GM21381 (cell line): ENCODE measurements around the gene KCTD15.
"Not testable (repeated sequence)": the region's sequence is repeated elsewhere in the genome, so short reads cannot be mapped to it uniquely, and the experiment has no call there.

Source experiments
- ATAC-seq: cut with Tn5 transposase; IDR thresholded peaks from one replicate; pipeline ENCODE4 v1.9.1; 2021; ENCODE audit warnings: mild to moderate bottlenecking, moderate library complexity; ENCODE audit not compliant: unreplicated experiment

Gene KCTD15

GRCh38 chr19:33813391-33814101, 16.9 kb downstream of the KCTD15 start:
- no peak for ATAC-seq

DNA sequence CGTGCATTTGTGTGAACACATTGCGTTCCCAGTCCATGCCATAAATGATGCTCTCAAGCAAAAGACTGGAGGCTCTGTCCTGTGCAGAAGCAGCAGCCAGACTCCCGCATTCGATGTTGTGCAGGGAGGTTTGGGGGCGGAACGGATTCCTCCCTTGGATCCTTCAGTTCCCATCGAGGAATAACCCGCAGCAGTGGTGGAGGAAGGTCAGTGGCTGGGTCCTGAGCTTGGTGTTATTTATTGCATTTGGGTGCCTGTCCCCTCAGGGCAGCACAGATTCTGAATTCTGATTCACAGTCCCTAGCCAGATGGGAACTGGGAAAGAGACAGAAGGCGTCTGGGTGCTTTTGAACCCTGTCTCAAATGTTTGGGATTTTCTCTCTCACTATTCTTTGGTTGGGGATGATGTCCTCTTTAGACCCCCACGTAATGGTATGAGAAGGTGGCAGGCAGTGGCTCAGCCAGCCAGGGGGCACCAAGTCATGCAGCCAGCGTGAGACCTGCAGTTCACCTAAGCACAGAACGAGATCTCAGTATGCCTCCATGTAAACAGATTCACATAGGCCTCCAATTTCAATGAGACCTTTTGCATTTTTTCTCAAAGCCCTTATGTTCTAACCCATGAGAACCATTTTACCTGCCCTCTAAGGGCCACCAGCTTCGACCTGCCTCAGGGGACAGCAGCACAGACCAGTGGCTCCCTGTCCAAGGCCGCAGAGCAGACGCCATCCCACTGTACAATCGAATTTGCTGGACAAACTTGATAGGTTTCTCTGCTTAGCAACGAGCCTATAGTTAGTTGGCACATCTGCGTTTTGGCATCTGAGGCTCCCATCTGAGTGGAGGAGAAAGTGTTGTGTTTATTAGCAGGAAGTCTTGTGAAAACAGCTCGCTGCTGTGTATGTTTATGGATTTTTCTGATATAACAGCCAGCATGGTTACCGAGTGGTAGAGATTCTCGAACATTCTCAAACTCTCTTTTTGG, 17.8 kb downstream of the KCTD15 start:
- no peak for ATAC-seq

- no peak for ATAC-seq
Observed at GRCh38 chr19:33815380-33816340, 19.0 kb downstream of the KCTD15 start.

DNA sequence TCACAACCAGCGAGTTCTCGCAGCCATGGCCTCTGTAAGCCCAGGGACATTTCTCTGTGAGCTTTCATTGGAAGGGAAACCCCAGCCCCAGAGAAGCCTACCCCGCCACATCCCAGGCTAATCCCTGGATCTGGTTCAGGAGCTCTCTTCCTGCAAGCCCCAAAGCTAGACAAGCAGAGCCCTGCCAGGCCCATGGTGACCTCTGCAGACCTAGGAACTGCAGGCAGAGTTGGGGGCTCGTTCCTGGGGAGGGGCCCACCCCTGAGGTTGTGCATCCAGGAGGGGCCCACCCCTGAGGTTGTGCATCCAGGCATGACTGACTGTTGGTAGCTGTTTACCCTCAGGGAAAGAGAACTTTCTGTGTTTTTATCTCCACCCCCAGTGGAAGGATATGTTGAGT, 21.7 kb downstream of the KCTD15 start:
- no peak for ATAC-seq

DNA sequence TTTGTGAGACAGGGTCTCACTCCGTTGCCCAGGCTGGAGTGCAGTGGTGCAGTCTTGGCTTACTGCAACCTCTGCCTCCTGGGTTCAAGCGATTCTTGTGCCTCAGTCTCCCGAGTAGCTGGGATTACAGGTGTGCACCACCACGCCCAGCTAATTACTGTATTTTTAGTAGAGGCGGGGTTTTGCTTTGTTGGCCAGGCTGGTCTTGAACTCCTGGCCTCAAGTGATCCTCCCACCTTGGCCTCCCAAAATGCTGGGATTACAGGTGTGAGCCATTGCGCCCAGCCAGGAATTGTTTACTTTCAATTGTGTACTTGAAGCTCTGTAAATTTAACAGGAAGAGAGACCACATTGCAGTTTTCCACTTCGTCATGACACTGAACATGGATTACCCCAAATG, 22.4 kb downstream of the KCTD15 start:
- ATAC-seq = not testable (repeated sequence)

DNA sequence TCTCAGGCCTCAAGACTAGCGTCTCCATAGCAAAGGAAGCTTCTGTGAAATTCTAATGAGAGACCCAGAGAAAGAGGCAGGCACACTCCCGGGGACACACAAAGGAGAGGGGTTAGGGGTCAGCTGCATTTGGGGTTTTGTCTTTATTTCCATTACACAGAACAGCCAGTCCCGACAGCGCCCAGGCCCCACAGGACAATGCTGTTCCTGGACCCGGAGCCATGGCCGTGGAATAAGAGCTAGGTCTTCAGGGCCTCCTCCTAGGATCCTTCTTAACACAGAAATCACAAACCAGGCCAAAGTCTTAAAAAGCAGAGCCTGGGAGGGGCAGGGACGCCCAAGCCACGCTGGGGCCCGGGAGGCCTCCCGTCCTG, 22.8 kb downstream of the KCTD15 start:
- ATAC-seq = no peak

DNA sequence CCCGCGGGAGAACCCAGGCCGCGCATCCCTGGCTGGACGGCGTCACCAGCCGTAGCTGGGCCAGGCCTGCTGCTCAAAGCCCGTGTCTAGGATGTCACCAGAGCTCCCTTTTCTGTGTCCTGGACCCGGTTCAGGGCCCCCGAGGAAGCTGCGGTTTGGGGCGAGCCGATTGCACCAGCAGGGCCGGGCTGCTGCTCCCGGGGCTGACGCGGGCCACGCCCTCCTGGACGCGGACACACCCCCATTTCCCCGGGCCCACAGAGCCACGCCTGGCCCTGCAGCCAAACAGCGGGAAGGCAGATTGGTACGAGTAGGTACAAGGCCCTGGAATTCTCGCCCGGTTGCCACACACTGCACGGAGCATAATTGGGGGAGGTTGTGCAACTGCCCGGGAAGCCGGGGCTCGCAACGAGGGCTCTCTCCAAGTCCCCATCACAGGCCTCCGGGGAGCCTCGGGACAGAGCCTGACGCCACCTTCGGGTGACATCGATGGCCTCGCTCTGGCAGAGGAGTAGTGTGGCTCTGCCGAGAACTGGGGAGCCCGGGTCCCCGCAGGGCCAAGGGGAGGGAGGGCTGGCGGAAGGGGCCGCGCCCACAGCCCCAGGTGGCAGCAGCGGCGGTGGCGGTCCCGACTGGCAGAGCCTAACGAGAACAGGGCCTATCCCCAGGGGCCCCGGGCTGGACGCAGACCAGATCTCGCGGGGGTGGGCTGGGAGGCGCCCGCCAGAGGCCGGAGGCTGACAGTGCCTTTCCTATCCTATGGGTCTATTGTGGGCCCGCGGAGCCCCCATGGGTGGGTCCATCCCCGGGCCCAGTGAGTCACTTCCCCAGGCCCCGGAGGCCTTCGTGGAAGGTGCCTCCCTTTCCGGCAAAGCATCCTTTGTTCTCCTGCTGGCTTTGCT, 23.5 kb downstream of the KCTD15 start:
- peak; percentile 79 for ATAC-seq

DNA sequence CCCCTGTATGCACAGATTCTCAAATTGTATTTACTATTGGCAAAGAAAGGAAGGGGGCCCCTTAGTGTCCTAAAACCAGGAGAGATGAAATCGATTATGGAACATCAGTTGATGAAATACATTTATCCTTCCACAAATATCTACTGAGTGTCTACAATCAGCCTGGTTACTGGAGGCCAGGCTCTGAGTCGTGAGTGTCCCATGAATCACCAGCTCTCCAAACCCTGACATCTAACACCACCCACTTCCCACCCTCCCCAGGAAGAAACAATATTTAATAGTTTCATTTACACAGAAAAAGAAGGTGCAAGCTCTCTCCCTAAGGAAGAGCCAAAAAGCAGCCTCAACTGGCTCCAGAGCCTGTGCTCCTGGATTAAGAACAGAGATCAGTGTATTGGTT, 25.2 kb downstream of the KCTD15 start:
- ATAC-seq = no peak

- ATAC-seq = no peak
Observed at GRCh38 chr19:33823341-33823740, 26.7 kb downstream of the KCTD15 start.

- ATAC-seq = no peak
Observed at GRCh38 chr19:33825556-33825955, 28.9 kb downstream of the KCTD15 start.

- ATAC-seq = no peak
Observed at GRCh38 chr19:33826521-33826920, 29.9 kb downstream of the KCTD15 start.

DNA sequence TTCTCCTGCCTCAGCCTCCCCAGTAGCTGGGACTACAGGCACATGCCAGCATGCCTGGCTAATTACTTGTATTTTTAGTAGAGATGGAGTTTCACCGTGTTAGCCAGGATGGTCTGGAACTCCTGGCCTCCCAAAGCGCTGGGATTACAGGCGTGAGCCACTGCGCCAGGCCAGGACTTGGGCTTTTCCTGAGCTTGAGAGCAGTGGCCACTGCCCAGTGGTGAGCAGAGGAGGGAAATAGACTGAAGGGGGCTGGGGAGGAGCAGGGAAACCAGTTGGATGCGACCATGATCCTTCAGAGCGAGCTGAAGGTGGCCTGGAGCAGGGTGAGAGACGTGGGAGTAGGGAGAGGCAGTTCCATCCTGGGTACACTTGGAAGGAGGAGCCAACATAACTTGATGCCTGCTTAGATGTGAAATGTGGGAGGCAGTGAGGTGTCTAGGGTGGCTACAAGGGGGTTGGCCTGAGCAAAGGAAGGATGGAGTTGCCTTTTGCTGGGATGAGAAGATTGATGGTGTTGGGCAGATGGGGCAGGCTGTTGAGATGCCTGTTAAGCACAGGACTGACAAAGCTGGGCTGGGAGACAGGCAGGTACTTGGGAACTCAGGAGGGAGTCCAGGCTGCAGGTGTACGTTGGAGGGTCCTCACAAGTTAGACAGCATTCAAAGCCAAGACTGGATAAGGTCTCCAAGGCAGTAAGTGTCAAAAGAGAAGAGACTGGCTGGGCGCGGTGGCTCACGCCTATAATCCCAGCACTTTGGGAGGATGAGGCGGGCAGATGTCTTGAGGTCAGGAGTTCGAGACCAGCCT, 31.8 kb downstream of the KCTD15 start:
- no peak for ATAC-seq

- no peak for ATAC-seq
Observed at GRCh38 chr19:33830264-33830663, 33.6 kb downstream of the KCTD15 start.

DNA sequence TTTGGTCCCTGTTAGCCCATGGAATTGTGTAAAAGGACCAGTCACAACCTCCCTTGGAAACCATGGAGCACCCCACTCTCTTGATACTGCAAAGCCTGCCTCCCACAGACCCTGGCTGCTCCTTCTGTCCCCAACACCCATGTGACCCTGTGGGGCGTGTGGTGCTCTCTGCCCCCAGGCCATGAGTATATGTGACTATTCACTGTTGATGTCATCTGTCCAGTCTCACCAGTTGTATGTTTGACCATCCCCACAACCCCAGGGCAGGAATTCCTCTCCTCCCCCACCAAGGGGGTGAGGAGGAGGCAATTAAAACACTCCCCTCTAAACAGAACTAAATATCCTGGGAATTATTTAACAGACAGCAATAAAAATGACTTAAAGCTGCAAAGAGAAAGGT, 35.2 kb downstream of the KCTD15 start:
- ATAC-seq = no peak

DNA sequence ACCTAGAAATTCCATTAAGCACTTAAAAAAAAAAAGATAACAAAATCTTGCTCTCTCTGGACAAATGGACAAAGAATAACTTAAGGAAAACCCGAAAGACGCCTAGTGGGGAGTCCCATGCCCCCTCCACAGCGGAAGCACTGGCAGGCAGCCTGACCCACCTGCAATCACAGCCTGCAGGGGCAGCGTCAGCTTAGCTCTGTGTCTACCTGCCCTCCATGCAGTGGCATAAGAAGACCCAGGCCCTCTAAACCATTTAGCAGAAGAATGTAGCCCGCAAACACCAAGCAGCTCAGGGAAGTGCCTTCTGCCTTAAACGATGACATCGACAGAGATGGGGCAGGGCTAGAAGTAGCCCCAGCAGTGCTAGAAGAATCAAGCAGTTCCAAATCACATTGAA, 36.0 kb downstream of the KCTD15 start:
- ATAC-seq = no peak

GRCh38 chr19:33840382-33840781, 43.7 kb downstream of the KCTD15 start:
- ATAC-seq = no peak

DNA sequence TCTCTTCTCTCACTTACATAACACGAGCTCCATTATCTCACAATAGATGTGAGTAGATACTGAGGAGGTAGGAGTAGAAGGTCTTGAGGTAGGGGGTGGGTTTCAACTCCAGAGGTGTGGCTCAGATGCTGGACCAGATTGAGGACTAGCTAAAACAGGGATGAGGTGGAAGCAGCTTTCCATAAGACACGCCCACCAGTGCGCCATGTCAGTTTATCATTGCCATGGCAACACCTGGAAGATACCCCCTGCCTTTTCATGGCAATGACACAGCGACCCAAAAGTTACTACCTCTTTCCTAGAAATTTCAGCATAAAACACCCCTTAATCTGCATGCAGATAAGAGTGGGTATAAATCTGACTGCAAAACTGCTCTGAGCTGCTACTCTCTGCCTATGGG, 44.1 kb downstream of the KCTD15 start:
- no peak for ATAC-seq

DNA sequence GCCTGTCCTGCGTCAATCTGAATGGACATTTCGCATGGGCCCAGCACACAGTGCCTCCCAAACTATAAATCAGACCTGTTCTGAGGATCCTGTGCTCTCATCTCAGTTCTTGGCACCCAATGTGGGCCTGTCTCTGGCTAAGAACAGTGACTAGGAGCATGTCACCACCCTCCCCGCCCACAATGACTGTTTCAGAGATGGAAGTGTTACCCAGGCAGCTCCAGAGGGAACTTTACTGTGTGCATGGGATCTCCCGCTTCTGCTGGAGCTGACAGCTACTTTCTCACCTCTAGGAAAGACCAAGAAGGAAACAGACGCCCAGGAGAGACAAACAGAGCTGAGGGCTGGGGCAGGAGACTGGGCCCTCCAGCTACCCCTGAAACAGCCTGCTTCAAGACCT, 45.0 kb downstream of the KCTD15 start:
- ATAC-seq = no peak

DNA sequence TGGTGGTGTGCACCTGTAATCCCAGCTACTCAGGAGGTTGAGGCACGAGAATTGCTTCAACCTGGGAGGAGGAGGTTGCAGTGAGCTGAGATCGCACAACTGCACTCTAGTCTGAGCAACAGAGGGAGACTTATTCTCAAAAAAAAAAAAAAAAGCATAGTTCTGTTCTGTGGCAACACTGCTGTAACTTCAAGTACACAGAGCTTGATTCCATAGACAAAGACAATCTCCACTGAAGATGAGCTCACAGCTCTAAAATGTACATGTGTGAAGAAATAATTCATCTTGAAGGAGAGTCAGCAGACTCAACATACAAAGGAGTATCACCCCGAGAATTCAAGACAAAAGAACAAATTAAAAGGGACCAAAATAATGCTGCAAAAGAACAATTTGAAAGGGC, 47.8 kb downstream of the KCTD15 start:
- no peak for ATAC-seq
